GM19468 (cell line): ENCODE measurements around the gene KCNT1.

ENCODE experiments used
- ATAC-seq: cut with Tn5 transposase; IDR thresholded peaks from one replicate; pipeline ENCODE4 v1.9.1; 2021; ENCODE audit warnings: mild to moderate bottlenecking, moderate library complexity, moderate number of reproducible peaks; ENCODE audit not compliant: unreplicated experiment; ENCODE audit errors: extremely low read depth

Gene KCNT1

GRCh38 chr9:135718616-135719015, 16.6 kb downstream of the KCNT1 start:
- ATAC-seq = no peak

- no peak for ATAC-seq
Observed at GRCh38 chr9:135719472-135719871, 17.5 kb downstream of the KCNT1 start.

- ATAC-seq = no peak
Observed at GRCh38 chr9:135722365-135722764, 20.4 kb downstream of the KCNT1 start.

GRCh38 chr9:135724186-135724787, 22.3 kb downstream of the KCNT1 start:
- ATAC-seq = no peak

GRCh38 chr9:135726138-135726853, 24.3 kb downstream of the KCNT1 start:
- no peak for ATAC-seq

GRCh38 chr9:135727257-135727875, 25.4 kb downstream of the KCNT1 start:
- no peak for ATAC-seq

GRCh38 chr9:135728436-135729110, 26.6 kb downstream of the KCNT1 start:
- no peak for ATAC-seq

- ATAC-seq = no peak
Observed at GRCh38 chr9:135729480-135729879, 27.5 kb downstream of the KCNT1 start.

GRCh38 chr9:135731454-135731853, 29.5 kb downstream of the KCNT1 start:
- no peak for ATAC-seq

GRCh38 chr9:135732569-135733257, 30.7 kb downstream of the KCNT1 start:
- no peak for ATAC-seq

GRCh38 chr9:135734616-135735144, 32.7 kb downstream of the KCNT1 start:
- ATAC-seq = no peak

- no peak for ATAC-seq
Observed at GRCh38 chr9:135736272-135736978, 34.4 kb downstream of the KCNT1 start.

- ATAC-seq = no peak
Observed at GRCh38 chr9:135736979-135737839, 35.2 kb downstream of the KCNT1 start.

GRCh38 chr9:135737840-135738521, 36.0 kb downstream of the KCNT1 start:
- no peak for ATAC-seq

GRCh38 chr9:135739271-135740220, 37.6 kb downstream of the KCNT1 start:
- no peak for ATAC-seq

- ATAC-seq = no peak
Observed at GRCh38 chr9:135741276-135742219, 39.6 kb downstream of the KCNT1 start.
